ENCODE measurements around the gene TSHZ1.
A peak's percentile ranks its signal among the peaks of the same experiment; 100 is the strongest.

TSHZ1 gene

GRCh38 chr18:75249672-75250470 is 39.3 kb downstream of the TSHZ1 start:
- no peak for DNase-seq (ENCODE audit: low spot score)

- no peak for DNase-seq (ENCODE audit: low spot score)
Measured at GRCh38 chr18:75250471-75250821, 39.8 kb downstream of the TSHZ1 start.

- no peak for DNase-seq (ENCODE audit: low spot score)
Measured at GRCh38 chr18:75251466-75251865, 40.9 kb downstream of the TSHZ1 start.

- DNase-seq (ENCODE audit: low spot score), result no peak
Measured at GRCh38 chr18:75252136-75252535, 41.5 kb downstream of the TSHZ1 start.

- DNase-seq (ENCODE audit: low spot score), result no peak
Measured at GRCh38 chr18:75253043-75253442, 42.4 kb downstream of the TSHZ1 start.

- DNase-seq (ENCODE audit: low spot score), result peak; percentile 33
Measured at GRCh38 chr18:75253784-75254183, 43.2 kb downstream of the TSHZ1 start.

- no peak for DNase-seq (ENCODE audit: low spot score)
Measured at GRCh38 chr18:75255094-75255493, 44.5 kb downstream of the TSHZ1 start.

- no peak for DNase-seq (ENCODE audit: low spot score)
Measured at GRCh38 chr18:75256376-75256775, 45.8 kb downstream of the TSHZ1 start.

- no peak for DNase-seq (ENCODE audit: low spot score)
Measured at GRCh38 chr18:75257605-75258004, 47.0 kb downstream of the TSHZ1 start.

- DNase-seq (ENCODE audit: low spot score), result no peak
Measured at GRCh38 chr18:75261430-75262223, 51.0 kb downstream of the TSHZ1 start.

GRCh38 chr18:75262511-75262910 is 51.9 kb downstream of the TSHZ1 start:
- DNase-seq (ENCODE audit: low spot score), result no peak

GRCh38 chr18:75264195-75264594 is 53.6 kb downstream of the TSHZ1 start:
- no peak for DNase-seq (ENCODE audit: low spot score)

GRCh38 chr18:75264926-75265597 is 54.5 kb downstream of the TSHZ1 start:
- DNase-seq (ENCODE audit: low spot score), result no peak

GRCh38 chr18:75265872-75266271 is 55.3 kb downstream of the TSHZ1 start:
- DNase-seq (ENCODE audit: low spot score), result no peak

GRCh38 chr18:75267643-75268363 is 57.2 kb downstream of the TSHZ1 start:
- DNase-seq (ENCODE audit: low spot score), result no peak

- DNase-seq (ENCODE audit: low spot score), result no peak
Measured at GRCh38 chr18:75268364-75268646, 57.7 kb downstream of the TSHZ1 start.

GRCh38 chr18:75269124-75269680 is 58.6 kb downstream of the TSHZ1 start:
- no peak for DNase-seq (ENCODE audit: low spot score)

GRCh38 chr18:75269696-75270095 is 59.1 kb downstream of the TSHZ1 start:
- DNase-seq (ENCODE audit: low spot score), result no peak

GRCh38 chr18:75271952-75272351 is 61.4 kb downstream of the TSHZ1 start:
- no peak for DNase-seq (ENCODE audit: low spot score)

- DNase-seq (ENCODE audit: low spot score), result no peak
Measured at GRCh38 chr18:75273817-75274216, 63.2 kb downstream of the TSHZ1 start.

- DNase-seq (ENCODE audit: low spot score), result no peak
Measured at GRCh38 chr18:75275226-75275625, 64.6 kb downstream of the TSHZ1 start.
